ENCODE measurements around the gene GAB1.

- TF ChIP-seq, protein P1, sequence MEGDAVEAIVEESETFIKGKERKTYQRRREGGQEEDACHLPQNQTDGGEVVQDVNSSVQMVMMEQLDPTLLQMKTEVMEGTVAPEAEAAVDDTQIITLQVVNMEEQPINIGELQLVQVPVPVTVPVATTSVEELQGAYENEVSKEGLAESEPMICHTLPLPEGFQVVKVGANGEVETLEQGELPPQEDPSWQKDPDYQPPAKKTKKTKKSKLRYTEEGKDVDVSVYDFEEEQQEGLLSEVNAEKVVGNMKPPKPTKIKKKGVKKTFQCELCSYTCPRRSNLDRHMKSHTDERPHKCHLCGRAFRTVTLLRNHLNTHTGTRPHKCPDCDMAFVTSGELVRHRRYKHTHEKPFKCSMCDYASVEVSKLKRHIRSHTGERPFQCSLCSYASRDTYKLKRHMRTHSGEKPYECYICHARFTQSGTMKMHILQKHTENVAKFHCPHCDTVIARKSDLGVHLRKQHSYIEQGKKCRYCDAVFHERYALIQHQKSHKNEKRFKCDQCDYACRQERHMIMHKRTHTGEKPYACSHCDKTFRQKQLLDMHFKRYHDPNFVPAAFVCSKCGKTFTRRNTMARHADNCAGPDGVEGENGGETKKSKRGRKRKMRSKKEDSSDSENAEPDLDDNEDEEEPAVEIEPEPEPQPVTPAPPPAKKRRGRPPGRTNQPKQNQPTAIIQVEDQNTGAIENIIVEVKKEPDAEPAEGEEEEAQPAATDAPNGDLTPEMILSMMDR (IDR thresholded peaks at IDR 0.05): no peak
- no peak for TF ChIP-seq POLR2A (IDR thresholded peaks at IDR 0.05)
These were observed 42.4 kb upstream of the GAB1 start for GRCh38 chr4:143294310-143294709.
